NCI-H82 (cell line): Measurements from ENCODE around the gene ETFBKMT.
A peak's percentile ranks its signal among the peaks of the same experiment; 100 is the strongest.

ENCODE experiments used
- DNase-seq: peaks from one replicate; lab custom pipeline; 2025; lab: John Stamatoyannopoulos, UW

ETFBKMT gene, protein sequence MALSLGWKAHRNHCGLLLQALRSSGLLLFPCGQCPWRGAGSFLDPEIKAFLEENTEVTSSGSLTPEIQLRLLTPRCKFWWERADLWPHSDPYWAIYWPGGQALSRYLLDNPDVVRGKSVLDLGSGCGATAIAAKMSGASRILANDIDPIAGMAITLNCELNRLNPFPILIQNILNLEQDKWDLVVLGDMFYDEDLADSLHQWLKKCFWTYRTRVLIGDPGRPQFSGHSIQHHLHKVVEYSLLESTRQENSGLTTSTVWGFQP

GRCh38 chr12:31659087-31659942 is at the start of gene ETFBKMT:
ETFBKMT (plus strand) TSS chr12:31659688; CDS start chr12:31661954, 2,266 bp downstream.
- peak; percentile 97 for DNase-seq

GRCh38 chr12:31612819-31613218 is 46.7 kb upstream of the ETFBKMT start:
- DNase-seq: no peak

GRCh38 chr12:31618228-31619025 is 41.1 kb upstream of the ETFBKMT start:
- DNase-seq: no peak

DNA sequence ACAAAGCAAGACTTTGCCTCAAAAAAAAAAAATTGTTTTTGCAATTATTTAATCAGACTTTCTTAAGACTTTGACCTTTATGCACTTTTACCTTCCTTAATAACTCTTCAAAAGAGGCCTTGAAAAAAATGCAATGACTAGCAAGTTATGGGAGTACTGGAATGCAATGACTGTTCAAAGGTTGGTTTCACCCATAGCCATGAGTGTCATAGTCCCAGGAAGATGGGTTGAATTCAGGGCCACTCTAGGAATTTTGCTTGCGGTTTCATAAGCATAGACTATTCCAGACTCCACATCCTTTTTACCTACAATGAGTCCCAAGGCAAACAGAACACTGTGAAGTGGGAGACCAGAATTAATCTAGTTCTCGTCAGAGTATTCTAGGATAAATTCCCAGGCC is 39.2 kb upstream of the ETFBKMT start:
- DNase-seq: no peak

DNA sequence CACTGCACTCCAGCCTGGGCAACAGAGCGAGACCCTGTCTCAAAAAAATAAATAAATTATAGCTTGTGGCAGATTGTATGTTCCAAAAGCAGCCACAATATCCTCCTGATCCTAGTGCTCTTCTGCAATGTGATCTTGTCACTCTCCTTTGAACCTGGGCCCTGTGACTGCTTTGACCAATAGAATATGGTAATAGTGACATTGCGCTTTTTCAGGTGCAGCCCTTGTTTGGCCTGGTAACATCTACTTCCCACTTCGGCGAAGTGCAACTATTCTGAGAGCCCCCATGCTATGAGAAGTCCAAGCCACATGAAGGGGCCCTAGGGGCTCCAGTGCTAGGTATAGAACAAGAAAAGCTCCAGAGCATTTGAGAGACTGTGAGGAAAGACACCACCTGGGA is 37.5 kb upstream of the ETFBKMT start:
- no peak for DNase-seq

DNA sequence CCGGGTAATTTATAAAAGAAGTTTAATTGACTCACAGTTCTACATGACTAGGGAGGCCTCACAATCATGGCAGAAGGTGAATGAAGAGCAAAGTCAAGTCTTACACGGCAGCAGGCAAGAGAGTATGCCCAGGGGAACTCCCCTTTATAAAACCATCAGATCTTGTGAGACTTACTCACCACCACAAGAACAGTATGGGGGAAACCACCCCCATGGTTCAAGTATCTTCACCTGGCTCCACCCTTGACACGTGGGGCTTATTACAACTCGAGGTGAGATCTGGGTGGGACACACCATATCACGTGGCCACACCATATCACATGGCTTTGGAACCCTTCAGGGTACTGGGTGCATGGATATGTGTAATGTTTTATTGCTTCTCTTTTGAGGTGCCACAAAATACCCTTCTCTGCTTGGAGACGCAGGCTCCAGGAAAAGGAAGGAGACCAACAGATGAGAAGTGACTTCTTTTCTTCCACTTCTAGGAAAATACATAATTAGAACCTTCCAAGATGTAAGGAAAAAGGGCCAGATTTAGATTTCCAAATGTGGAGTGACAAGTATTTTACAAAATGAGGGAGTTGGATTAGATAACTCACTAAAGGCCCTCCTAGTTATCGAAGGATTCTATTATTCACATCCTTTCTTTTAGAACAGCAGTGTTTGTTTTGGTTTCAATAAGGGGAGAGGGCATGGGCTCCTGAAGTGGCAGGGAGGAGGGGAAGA is 33.1 kb upstream of the ETFBKMT start:
- no peak for DNase-seq

DNA sequence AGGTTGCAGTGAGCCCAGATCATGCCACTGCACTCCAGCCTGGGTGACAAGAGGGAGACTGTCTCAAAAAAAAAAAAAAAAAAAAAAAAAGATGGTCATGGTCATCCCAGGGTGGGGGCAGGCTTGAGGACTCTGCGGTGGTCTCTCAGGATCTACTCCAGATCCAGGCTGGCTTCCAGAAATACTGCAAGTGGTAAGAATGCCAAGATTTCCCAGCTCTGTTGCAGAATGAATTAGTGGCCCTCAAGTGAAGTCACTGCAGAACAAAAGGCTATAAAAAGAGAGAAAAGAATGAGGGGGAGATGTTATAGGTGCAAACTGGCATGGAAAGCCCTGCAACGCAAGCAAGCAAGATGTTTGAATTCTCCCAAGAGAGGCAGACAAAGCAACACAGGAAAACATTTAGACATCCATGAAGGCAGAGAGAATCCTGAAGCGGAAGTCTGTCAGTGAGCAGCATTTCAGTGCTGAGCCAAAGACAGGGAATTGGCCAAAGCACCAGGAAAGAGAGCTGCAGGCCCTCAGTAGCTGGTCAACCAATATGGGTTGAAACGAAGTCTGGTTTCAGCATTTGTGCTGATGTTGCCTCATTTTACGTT is 31.9 kb upstream of the ETFBKMT start:
- no peak for DNase-seq

DNA sequence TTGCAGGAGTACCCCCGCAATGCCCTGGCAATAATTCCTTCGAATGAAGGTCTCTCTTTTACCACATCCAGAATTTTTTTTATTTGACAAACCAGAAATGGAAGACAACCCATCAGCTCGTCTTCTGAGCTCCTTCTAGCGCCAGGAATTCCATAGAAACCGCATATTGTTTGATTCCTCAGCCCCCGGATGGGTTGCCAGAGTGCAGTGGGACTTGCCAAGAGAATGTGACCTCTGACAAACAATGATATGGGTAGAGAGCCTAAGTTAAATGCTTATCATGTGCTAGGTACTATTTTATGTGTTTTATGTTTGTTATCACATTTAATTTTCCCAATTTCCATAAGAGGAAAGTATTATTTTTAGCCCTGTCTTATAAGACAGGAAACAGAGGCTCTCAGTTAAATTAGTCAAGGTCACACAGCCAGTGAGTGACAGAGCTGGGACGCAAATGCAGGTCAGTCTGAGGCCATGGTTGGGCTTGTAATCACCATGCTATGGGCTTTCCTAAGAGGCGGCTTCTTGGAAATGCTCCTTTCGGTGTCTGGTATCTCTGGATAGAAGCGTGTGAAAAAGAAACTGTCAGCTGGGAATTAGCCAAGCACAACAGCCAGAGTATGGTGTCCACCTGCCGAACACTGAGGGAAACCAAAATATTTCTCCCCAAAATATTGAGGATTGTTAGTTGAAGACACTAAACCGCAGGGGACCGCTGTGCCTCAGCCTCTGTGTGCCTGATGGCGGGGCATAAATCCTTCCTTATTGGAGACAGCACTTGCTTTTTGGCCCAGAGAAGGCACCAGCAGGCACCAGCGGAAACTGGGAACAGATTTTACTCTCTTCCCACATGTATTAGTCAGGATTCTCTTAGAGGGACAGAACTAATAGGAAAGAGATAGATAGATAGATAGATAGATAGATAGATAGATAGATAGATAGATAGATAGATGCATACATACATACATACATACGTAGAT is 29.4 kb upstream of the ETFBKMT start:
- DNase-seq: no peak

DNA sequence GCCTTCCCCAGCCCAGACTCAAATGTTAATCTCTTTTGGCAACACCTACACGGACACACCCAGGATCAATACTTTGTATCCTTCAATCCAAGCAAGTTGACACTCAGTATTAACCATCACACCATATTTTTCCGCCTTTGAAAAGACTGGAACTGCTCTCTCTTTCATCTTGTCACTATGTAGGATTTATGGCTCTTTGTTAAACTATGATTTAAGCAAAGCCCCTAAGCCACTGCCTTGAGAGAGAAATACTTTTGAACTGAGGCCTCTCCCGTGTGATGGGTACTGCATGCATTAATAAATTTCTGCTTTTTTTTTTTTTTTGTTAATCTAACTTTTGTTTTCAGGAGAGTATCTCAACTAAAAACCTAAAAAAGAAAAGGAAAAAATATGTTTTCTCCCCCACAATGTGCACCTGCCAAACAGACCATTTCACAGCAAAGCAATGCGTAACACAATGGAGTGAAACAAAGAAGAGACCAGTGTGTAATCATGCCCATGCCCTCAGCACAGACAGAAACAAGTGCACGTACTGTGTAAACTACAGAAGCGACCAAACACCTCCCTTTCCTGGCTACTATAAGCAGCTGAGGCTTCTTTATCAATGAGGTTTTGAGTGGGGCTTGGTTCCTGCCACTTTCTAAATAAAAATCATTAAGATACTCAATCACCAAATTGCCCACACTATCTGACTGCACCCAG is 28.3 kb upstream of the ETFBKMT start:
- peak; percentile 34 for DNase-seq

DNA sequence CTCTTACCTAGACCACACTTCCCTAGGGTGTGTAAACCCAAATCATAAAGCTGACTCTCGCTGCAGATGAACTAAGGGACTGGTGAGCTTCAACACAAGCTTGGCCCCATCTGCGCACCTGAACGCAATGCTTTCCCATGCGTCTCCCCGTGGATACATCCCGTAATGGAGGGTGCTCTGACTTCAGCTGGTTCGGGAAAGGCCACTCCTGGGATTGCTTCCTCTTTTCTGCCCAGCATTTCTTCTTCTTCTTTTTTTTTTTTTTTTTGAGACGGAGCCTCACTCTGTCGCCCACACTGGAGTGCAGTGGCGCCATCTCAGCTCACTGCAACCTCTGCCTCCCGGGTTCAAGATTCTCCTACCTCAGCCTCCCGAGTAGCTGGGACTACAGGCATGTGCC is 27.7 kb upstream of the ETFBKMT start:
- DNase-seq: no peak

- DNase-seq: no peak
These were observed 26.0 kb upstream of the ETFBKMT start for GRCh38 chr12:31633464-31633863.

GRCh38 chr12:31634620-31635019 is 24.9 kb upstream of the ETFBKMT start:
- DNase-seq: no peak

DNA sequence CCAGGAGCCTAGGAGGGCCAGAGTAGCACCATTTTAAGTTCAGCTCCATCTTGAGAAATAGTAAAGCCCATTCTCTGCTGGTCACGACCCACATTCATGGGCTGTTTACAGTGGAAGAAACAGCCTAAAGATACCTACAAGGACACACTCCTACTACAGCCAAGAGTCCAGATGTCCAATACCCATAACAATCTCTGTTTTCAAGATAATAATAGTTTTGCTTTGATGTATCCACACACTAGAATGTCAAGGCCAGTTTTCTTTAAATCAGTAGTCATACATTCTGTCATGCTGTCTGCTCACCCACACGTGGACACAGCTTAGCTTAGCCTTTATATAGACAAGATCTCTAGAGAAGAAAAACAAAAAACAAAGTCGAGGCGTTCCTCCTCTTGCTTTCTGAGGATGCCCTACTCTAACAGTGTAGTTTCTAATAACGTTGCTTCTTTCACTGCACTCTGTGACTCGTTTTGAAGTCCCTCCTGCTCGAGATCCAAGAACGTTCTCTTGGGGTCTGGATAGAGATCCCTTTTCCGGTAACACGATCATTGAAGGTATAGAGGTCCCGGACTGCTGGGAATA is 17.9 kb upstream of the ETFBKMT start:
- no peak for DNase-seq

DNA sequence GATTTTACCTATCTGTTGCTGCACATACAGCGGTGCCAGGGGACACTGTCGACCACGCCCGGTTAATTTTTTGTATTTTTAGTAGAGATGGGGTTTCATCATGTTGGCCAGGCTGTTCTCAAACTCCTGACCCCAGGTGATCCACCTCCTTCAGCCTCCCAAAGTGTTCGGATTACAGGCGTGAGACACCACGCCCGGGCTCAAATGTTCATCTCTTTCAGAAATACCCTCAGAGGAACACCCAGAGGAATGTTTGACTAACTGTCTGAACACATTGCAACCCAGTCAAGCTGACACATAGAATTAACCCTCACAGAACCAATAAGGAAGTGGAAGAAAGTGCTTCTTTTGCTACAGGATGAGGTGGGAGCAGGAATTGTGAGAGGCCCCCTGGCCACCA is 15.0 kb upstream of the ETFBKMT start:
- DNase-seq: no peak

DNA sequence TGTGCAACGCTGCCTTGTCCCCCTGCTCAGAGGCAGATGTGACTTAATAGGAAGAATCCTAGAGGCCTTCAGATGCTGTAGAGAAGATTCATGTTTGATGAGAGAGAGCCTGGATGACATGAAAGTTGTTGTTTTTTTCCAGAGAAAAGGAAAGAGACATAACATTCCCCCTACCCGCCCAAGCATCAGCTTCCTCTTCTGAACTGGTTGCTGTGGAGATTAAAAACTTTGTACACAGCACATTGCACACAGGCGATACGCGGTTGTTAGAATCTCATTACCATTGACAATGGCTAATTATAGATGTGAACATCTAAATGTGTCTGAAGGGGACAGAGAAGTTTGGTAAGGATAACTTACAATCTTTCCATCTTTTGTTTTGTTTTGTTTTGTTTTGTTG is 13.6 kb upstream of the ETFBKMT start:
- no peak for DNase-seq

DNA sequence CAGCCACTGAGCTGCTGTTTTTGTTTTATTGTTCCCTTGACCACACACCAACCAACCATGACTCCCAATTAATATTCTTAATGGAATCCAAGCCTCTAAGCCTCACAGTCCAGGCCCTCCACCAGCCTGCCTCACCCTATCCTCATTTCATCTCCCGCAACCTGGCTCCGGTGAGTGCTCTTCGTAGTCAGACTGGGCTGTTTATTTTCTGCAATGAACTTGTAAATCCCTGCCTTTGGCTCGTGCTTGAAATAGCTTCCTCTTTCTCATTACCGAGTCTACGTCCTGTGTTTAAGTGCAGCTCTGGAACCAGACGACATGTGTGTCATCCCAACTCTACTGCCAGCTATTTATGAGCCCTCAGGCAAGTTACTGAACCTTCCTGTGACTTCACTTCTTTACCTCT is 12.4 kb upstream of the ETFBKMT start:
- DNase-seq: peak; percentile 19

DNA sequence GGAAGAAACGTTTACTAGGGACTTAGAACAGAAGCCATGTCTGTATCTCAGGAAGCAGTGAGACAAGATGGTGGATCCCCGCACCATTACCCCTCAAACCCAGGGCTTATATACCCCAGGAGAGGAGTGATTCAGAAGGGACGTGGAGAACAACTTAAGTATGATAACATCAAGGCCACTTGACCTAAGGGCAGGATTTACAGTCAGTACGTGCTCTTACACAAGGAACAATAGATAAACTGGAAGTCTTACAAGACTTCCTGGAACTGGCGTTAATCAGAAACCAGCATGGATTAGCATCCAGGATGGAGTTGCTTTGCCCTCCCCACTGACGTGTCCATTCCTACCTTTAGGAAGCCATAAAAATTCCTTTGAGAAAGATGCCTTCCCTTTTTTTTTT is 8.6 kb upstream of the ETFBKMT start:
- DNase-seq: peak; percentile 80

GRCh38 chr12:31651893-31652521 is 7.5 kb upstream of the ETFBKMT start:
- DNase-seq: peak; percentile 99

DNA sequence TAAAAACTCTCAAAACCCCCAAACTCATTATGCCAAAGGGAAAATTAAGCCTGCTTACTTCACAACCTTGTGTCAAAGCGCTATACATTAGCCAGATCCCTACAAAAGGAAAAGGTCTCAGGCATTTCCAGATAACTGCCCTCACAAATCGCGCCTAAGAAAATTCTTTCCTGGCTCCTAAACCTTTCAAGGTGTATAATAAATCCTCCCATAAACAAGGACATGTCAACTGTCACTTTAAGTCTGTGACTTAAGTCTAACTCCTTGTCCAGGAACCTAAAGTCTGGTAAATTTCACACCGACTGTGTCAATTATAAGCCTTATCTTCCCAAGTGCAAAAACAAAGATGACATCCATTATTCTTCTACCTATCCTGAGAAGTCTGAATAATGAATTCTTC is 4.3 kb upstream of the ETFBKMT start:
- peak; percentile 19 for DNase-seq
